HuH-7.5 (cell line): ENCODE measurements around the gene ESAM.
A peak's percentile ranks its signal among the peaks of the same experiment; 100 is the strongest.

Source experiments
- DNase-seq: peaks from one replicate; pipeline ENCODE4 v3.0.0; 2011; ENCODE audit warnings: low spot score

The ESAM gene

GRCh38 chr11:124762105-124762623, at the start of gene ESAM:
TSS of gene ESAM (minus strand) at chr11:124762290. CDS start at chr11:124762154, 136 bp downstream.
- peak; percentile 72 for DNase-seq

- DNase-seq: no peak
Measured at GRCh38 chr11:124811399-124812125, 49.5 kb upstream of the ESAM start.

GRCh38 chr11:124807660-124808270, 45.7 kb upstream of the ESAM start:
- no peak for DNase-seq

GRCh38 chr11:124807201-124807600, 45.1 kb upstream of the ESAM start:
- DNase-seq: no peak

- no peak for DNase-seq
Measured at GRCh38 chr11:124804884-124805283, 42.8 kb upstream of the ESAM start.

- no peak for DNase-seq
Measured at GRCh38 chr11:124801636-124802312, 39.7 kb upstream of the ESAM start.

- DNase-seq: no peak
Measured at GRCh38 chr11:124801014-124801413, 38.9 kb upstream of the ESAM start.

GRCh38 chr11:124800226-124800929, 38.3 kb upstream of the ESAM start, which contains the start of gene MSANTD2:
TSS of gene MSANTD2 (minus strand) at chr11:124800406. CDS start at chr11:124800380, 26 bp downstream.
- DNase-seq: peak; percentile 62

- DNase-seq: peak; percentile 22
Measured at GRCh38 chr11:124799348-124800225, 37.5 kb upstream of the ESAM start.

- DNase-seq: no peak
Measured at GRCh38 chr11:124798991-124799347, 36.9 kb upstream of the ESAM start.

- DNase-seq: no peak
Measured at GRCh38 chr11:124796312-124796711, 34.2 kb upstream of the ESAM start.

GRCh38 chr11:124793466-124794278, 31.6 kb upstream of the ESAM start:
- DNase-seq: peak; percentile 18

GRCh38 chr11:124791626-124792341, 29.7 kb upstream of the ESAM start:
- no peak for DNase-seq

GRCh38 chr11:124788521-124788920, 26.4 kb upstream of the ESAM start:
- DNase-seq: no peak

GRCh38 chr11:124784051-124784450, 22.0 kb upstream of the ESAM start:
- DNase-seq: no peak

GRCh38 chr11:124783002-124783401, 20.9 kb upstream of the ESAM start:
- DNase-seq: no peak

GRCh38 chr11:124779568-124779967, 17.5 kb upstream of the ESAM start:
- DNase-seq: no peak

- no peak for DNase-seq
Measured at GRCh38 chr11:124778281-124778680, 16.2 kb upstream of the ESAM start.

GRCh38 chr11:124776865-124777645, 15.0 kb upstream of the ESAM start:
- no peak for DNase-seq
